Measurements from ENCODE around the gene SEMA3E.

DNA sequence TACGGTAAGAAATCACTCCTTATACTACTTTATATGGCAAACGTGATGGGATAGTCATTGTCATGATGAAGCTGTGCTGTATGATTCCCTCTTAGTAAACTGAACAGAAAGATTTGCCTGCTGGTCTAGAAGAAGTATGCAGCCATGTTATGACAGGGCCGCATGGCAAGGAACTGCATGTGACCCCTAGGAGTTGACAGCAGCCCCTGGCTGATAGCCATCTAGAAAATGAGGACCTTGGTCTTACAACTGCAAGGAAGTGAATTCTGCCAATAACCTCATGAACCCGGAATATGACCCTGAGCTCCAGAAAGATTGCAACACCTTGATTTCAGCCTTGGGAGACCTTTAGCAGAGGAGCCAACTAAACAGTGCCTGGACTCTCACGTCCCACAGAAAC, 193.3 kb downstream of the SEMA3E start:
- no peak for TF ChIP-seq POLR2A (IDR thresholded peaks at IDR 0.05)
- TF ChIP-seq, protein P1, sequence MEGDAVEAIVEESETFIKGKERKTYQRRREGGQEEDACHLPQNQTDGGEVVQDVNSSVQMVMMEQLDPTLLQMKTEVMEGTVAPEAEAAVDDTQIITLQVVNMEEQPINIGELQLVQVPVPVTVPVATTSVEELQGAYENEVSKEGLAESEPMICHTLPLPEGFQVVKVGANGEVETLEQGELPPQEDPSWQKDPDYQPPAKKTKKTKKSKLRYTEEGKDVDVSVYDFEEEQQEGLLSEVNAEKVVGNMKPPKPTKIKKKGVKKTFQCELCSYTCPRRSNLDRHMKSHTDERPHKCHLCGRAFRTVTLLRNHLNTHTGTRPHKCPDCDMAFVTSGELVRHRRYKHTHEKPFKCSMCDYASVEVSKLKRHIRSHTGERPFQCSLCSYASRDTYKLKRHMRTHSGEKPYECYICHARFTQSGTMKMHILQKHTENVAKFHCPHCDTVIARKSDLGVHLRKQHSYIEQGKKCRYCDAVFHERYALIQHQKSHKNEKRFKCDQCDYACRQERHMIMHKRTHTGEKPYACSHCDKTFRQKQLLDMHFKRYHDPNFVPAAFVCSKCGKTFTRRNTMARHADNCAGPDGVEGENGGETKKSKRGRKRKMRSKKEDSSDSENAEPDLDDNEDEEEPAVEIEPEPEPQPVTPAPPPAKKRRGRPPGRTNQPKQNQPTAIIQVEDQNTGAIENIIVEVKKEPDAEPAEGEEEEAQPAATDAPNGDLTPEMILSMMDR (IDR thresholded peaks at IDR 0.05), result no peak
